Astrocyte (in vitro differentiated cells and primary cell): ENCODE data around the gene PPP2R2B. TPM values are rescaled to one million over a fixed set of nuclear protein-coding genes. Genes with fewer than 3 reads are reported as not detected.

ENCODE experiments used
- DNase-seq: peaks from one replicate; pipeline ENCODE4 v3.0.0-alpha.2; 2010; ENCODE audit warnings: low read depth
- FAIRE-seq: peaks from 2 replicates; lab custom pipeline; 2011; peaks lifted over from hg19 to GRCh38; lab: Jason Lieb, UNC
- H2AFZ ChIP-seq: 2 replicates; pipeline ENCODE4 v1.6.0; 2012; ENCODE audit warnings: low read depth, low read length, inconsistent platforms
- H3K27ac ChIP-seq: 2 replicates; pipeline ENCODE4 v1.5.1; 2011; ENCODE audit warnings: low read depth, low read length, inconsistent platforms
- H3K27me3 ChIP-seq: 2 replicates; pipeline ENCODE4 v1.6.0; 2011; ENCODE audit warnings: low read length, inconsistent platforms; ENCODE audit not compliant: insufficient read depth
- H3K36me3 ChIP-seq: 2 replicates; pipeline ENCODE4 v1.5.1; 2011; ENCODE audit warnings: low read length, inconsistent platforms; ENCODE audit not compliant: insufficient read depth
- H3K4me1 ChIP-seq: 2 replicates; pipeline ENCODE4 v1.5.1; 2011; ENCODE audit warnings: low read length, inconsistent platforms; ENCODE audit not compliant: insufficient read depth
- H3K4me2 ChIP-seq: 2 replicates; pipeline ENCODE4 v1.6.0; 2012; ENCODE audit warnings: low read length, inconsistent platforms
- H3K4me3 ChIP-seq: 2 replicates; pipeline ENCODE4 v1.5.1; 2011; ENCODE audit warnings: low read depth, mild to moderate bottlenecking, low read length, inconsistent platforms; ENCODE audit not compliant: insufficient read depth
- H3K79me2 ChIP-seq: 2 replicates; pipeline ENCODE4 v1.6.0; 2012; ENCODE audit warnings: mild to moderate bottlenecking, low read length, inconsistent platforms; ENCODE audit not compliant: insufficient read depth
- H3K9ac ChIP-seq: 2 replicates; pipeline ENCODE4 v1.6.0; 2012; ENCODE audit warnings: mild to moderate bottlenecking, low read length, inconsistent platforms
- H3K9me3 ChIP-seq: 2 replicates; pipeline ENCODE4 v1.5.1; 2012; ENCODE audit warnings: low read depth, mild to moderate bottlenecking, low read length, inconsistent platforms; ENCODE audit not compliant: insufficient read depth
- H4K20me1 ChIP-seq: 2 replicates; pipeline ENCODE4 v1.6.0; 2012; ENCODE audit warnings: low read length, inconsistent platforms; ENCODE audit not compliant: insufficient read depth
- H3K27ac Mint-ChIP-seq: one replicate; pipeline ENCODE4 v1.8.0; 2021; ENCODE audit warnings: mild to moderate bottlenecking, mixed read lengths; ENCODE audit not compliant: unreplicated experiment
- H3K27me3 Mint-ChIP-seq: one replicate; pipeline ENCODE4 v1.8.0; 2021; ENCODE audit warnings: low read depth, mixed read lengths; ENCODE audit not compliant: unreplicated experiment
- H3K36me3 Mint-ChIP-seq: one replicate; pipeline ENCODE4 v1.8.0; 2021; ENCODE audit warnings: low read depth, mixed read lengths; ENCODE audit not compliant: unreplicated experiment
- H3K4me1 Mint-ChIP-seq: one replicate; pipeline ENCODE4 v1.8.0; 2021; ENCODE audit warnings: low read depth, mixed read lengths; ENCODE audit not compliant: unreplicated experiment
- H3K4me3 Mint-ChIP-seq: one replicate; pipeline ENCODE4 v1.8.0; 2021; ENCODE audit warnings: mild to moderate bottlenecking, moderate library complexity, mixed read lengths; ENCODE audit not compliant: unreplicated experiment
- H3K9me3 Mint-ChIP-seq: one replicate; pipeline ENCODE4 v1.8.0; 2021; ENCODE audit warnings: mild to moderate bottlenecking, mixed read lengths; ENCODE audit not compliant: unreplicated experiment
- EZH2 ChIP-seq: IDR thresholded peaks from 2 replicates; pipeline ENCODE4 v1.6.1; 2012; ENCODE audit warnings: mild to moderate bottlenecking, low read length, inconsistent platforms; ENCODE audit not compliant: insufficient read depth
- total RNA-seq: library from RNA; stranded (reverse); gene quantifications from 2 replicates; pipeline ENCODE4 v1.2.1, GENCODE V29; 2021
- TF ChIP-seq, protein P1 (sequence below): IDR thresholded peaks from 2 replicates; pipeline ENCODE4 v1.5.1; 2011; ENCODE audit warnings: low read depth, mild to moderate bottlenecking, inconsistent platforms, low read length, moderate library complexity; ENCODE audit not compliant: insufficient read depth

Gene PPP2R2B
- total RNA-seq, 1 donor from 2014 or later: 5.2 TPM

DNA sequence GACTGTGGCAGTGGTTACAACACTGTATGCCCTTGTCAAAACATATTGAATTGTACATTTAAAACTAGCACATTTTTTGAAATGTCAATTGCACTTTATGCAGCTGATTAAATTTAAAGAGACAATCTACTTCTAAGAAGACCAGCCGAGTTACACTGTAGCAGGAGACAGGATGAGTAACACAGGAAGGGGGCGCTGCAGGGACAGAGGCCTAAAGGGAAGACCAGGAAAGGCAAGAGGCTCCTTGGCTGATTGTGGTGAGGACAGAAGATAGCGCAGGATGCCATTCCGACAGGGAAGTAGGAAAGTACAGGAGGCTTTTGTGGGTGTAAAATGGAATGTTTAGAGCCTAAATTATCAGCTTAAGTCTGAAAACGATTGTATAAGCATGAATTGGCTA lies 28.2 kb upstream of the PPP2R2B start:
- Histone ChIP-seq H4K20me1 (no peaks in the 10 kb centered on the region), H3K79me2 (no peaks in the 10 kb centered on the region), H3K4me3 (no peak overlapping the region), H3K27ac (no peak overlapping the region), H2AFZ (no peak overlapping the region), H3K27me3 (no peaks in the 10 kb centered on the region), H3K36me3 (no peaks in the 10 kb centered on the region), H3K4me1 (no peaks in the 10 kb centered on the region), H3K4me2 (no peak overlapping the region), H3K9ac (no peak overlapping the region), H3K9me3 (no peaks in the 10 kb centered on the region)
- H3K4me3 Mint-ChIP-seq: no peak overlapping the region
- peaks cover 5% of the 10 kb centered on the region for H3K4me1 Mint-ChIP-seq
- no peaks in the 10 kb centered on the region for H3K36me3 Mint-ChIP-seq
- FAIRE-seq (no peak), DNase-seq (peak; percentile 58)
- TF ChIP-seq EZH2: no peak
- TF ChIP-seq, protein P1, sequence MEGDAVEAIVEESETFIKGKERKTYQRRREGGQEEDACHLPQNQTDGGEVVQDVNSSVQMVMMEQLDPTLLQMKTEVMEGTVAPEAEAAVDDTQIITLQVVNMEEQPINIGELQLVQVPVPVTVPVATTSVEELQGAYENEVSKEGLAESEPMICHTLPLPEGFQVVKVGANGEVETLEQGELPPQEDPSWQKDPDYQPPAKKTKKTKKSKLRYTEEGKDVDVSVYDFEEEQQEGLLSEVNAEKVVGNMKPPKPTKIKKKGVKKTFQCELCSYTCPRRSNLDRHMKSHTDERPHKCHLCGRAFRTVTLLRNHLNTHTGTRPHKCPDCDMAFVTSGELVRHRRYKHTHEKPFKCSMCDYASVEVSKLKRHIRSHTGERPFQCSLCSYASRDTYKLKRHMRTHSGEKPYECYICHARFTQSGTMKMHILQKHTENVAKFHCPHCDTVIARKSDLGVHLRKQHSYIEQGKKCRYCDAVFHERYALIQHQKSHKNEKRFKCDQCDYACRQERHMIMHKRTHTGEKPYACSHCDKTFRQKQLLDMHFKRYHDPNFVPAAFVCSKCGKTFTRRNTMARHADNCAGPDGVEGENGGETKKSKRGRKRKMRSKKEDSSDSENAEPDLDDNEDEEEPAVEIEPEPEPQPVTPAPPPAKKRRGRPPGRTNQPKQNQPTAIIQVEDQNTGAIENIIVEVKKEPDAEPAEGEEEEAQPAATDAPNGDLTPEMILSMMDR: no peak
- H3K27ac Mint-ChIP-seq: no peak overlapping the region
- no peaks in the 10 kb centered on the region for H3K27me3 Mint-ChIP-seq
- H3K9me3 Mint-ChIP-seq: no peaks in the 10 kb centered on the region

DNA sequence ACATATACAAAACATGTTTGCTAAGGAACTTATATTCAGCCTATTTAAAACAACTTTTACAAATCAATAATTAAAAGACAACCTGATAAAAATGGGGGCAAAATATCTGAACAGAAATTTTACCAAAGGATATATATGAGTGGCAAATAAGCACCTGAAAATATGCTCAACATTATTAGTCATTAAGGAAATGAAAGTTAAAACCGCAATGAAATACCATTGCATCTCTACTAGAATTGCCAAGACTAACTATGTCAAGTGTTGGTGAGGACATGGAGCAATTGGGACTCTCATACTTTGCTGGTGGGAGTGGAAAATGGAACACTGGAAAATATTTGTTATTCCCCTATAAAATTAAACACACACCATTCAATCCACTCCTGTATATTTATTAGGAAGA lies 26.3 kb upstream of the PPP2R2B start:
- Histone ChIP-seq H3K4me2 (no peak overlapping the region), H3K4me1 (no peaks in the 10 kb centered on the region), H3K4me3 (no peak overlapping the region), H3K36me3 (no peaks in the 10 kb centered on the region), H3K27ac (no peak overlapping the region), H2AFZ (no peak overlapping the region), H3K9me3 (no peaks in the 10 kb centered on the region), H3K79me2 (no peaks in the 10 kb centered on the region), H4K20me1 (no peaks in the 10 kb centered on the region), H3K9ac (no peak overlapping the region), H3K27me3 (no peaks in the 10 kb centered on the region)
- Mint-ChIP-seq H3K9me3 (no peaks in the 10 kb centered on the region), H3K4me3 (no peak overlapping the region), H3K27ac (no peak overlapping the region), H3K36me3 (no peaks in the 10 kb centered on the region), H3K27me3 (no peaks in the 10 kb centered on the region), H3K4me1 (peaks cover 5% of the 10 kb centered on the region)
- TF ChIP-seq, protein P1: no peak
- TF ChIP-seq EZH2: no peak
- DNase-seq (no peak), FAIRE-seq (no peak)

DNA sequence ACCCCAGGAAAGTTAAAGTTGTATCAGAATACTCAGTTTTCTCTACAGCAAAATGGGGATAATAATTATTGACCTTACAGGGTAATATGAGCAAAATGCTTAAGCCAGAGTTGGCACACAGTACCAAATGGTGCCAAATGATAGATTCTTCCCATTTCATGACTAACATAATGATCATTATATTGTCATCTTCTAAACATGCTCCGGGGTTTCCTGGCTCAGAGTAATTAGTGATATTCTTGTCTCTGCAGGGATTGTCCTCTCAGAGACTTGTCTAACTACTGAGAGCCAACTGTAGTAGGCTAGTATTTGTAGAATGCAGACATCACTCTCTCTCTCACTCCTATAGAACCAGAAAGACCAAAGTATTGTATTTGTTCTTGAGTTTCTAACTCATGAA lies 25.2 kb upstream of the PPP2R2B start:
- Histone ChIP-seq H3K4me1 (no peaks in the 10 kb centered on the region), H3K9ac (no peak overlapping the region), H2AFZ (no peak overlapping the region), H4K20me1 (no peaks in the 10 kb centered on the region), H3K36me3 (no peaks in the 10 kb centered on the region), H3K27me3 (no peaks in the 10 kb centered on the region), H3K27ac (no peak overlapping the region), H3K4me3 (no peak overlapping the region), H3K4me2 (no peak overlapping the region), H3K79me2 (no peaks in the 10 kb centered on the region), H3K9me3 (no peaks in the 10 kb centered on the region)
- TF ChIP-seq, protein P1: no peak
- TF ChIP-seq EZH2: no peak
- Mint-ChIP-seq H3K36me3 (no peaks in the 10 kb centered on the region), H3K9me3 (no peaks in the 10 kb centered on the region), H3K4me1 (peaks cover 5% of the 10 kb centered on the region), H3K27ac (no peak overlapping the region), H3K4me3 (no peak overlapping the region), H3K27me3 (no peaks in the 10 kb centered on the region)
- DNase-seq (no peak), FAIRE-seq (no peak)
